MCF 10A (cell line): ENCODE data around the gene C1orf210. TPM values are rescaled to one million over a fixed set of nuclear protein-coding genes. Genes with fewer than 3 reads are reported as not detected.

Experiments
- BruUV-seq: library from RNA; stranded (reverse); fragments of 400-500 nt; replicated peaks from 2 replicates; lab custom pipeline; 2021; lab: Mats Ljungman, UMichigan
- CTCF ChIA-PET: fragments of 300-600 bp; sonication (Branson Sonifier 250); formaldehyde crosslinking; extraction: SDS; loops from one replicate; lab custom pipeline; 2021; ENCODE audit warnings: antibody characterized with exemption, inconsistent platforms; lab: Yijun Ruan, JAX
- POLR2A ChIA-PET: fragments of 300-600, 350-650 bp; sonication (Branson Sonifier 250); formaldehyde crosslinking; extraction: SDS; loops from one replicate; lab custom pipeline; 2020; ENCODE audit warnings: antibody characterized with exemption, inconsistent platforms; lab: Yijun Ruan, JAX
- DNase-seq: peaks from one replicate; pipeline ENCODE4 v3.0.0-alpha.2; 2018; ENCODE audit not compliant: unreplicated experiment
- H3K27ac Mint-ChIP-seq: one replicate; pipeline ENCODE4 v1.8.0; 2022; ENCODE audit warnings: mild to moderate bottlenecking, low read depth, mixed read lengths; ENCODE audit not compliant: unreplicated experiment
- H3K27me3 Mint-ChIP-seq: one replicate; pipeline ENCODE4 v1.8.0; 2022; ENCODE audit warnings: mixed read lengths; ENCODE audit not compliant: insufficient read depth, unreplicated experiment
- H3K36me3 Mint-ChIP-seq: one replicate; pipeline ENCODE4 v1.8.0; 2022; ENCODE audit warnings: mild to moderate bottlenecking, moderate library complexity, mixed read lengths; ENCODE audit not compliant: insufficient read depth, unreplicated experiment
- H3K4me1 Mint-ChIP-seq: one replicate; pipeline ENCODE4 v1.8.0; 2022; ENCODE audit warnings: mixed read lengths; ENCODE audit not compliant: insufficient read depth, unreplicated experiment
- H3K4me3 Mint-ChIP-seq: one replicate; pipeline ENCODE4 v1.8.0; 2022; ENCODE audit warnings: mild to moderate bottlenecking, moderate library complexity, mixed read lengths; ENCODE audit not compliant: unreplicated experiment
- H3K9me3 Mint-ChIP-seq: one replicate; pipeline ENCODE4 v1.8.0; 2022; ENCODE audit warnings: mixed read lengths; ENCODE audit not compliant: unreplicated experiment
- CTCF ChIP-seq: fragments of 200-600 bp; IDR thresholded peaks from one replicate; pipeline ENCODE4 v1.8.0; 2022; ENCODE audit warnings: antibody characterized with exemption, mild to moderate bottlenecking; ENCODE audit not compliant: unreplicated experiment
- intact Hi-C: fragments of 100-400 bp; cut with micrococcal nuclease; formaldehyde crosslinking; loops from 2 replicates; pipeline ENCODE4 v1.14.1; 2022
- total RNA-seq: library from RNA; stranded (reverse); gene quantifications from 2 replicates; pipeline ENCODE4 v1.2.3, GENCODE V29; 2022

Gene C1orf210
- total RNA-seq, 1 experiment from 2014 or later, result 1.6 TPM

DNA sequence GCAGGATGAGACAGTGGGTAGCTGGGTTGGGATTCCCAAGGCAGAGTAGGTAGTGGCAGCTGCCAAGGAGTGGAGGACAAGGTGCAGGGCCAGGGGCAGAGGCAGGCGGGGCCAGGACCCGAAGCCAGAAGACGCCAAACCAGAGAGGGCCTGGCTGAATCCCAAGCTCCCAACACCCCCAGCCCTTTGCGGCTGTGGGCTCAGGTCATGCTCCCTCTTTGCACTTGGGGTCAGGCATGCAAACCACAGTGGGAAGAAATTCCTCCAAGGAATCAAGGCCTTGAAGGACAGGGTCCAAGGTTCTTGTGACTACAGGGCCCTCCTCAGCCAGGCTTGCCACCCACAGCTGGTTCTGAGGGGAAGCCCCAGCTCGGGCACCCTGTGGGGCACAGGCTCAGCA is 6.2 kb downstream of the C1orf210 start:
- ChIA-PET CTCF (no interaction called here), POLR2A (no interaction called here)
- BruUV-seq, result no TSS peak
- Mint-ChIP-seq H3K36me3 (peaks cover 5% of the 10 kb centered on the region), H3K4me3 (no peak overlapping the region), H3K27me3 (no peaks in the 10 kb centered on the region), H3K27ac (no peak overlapping the region), H3K4me1 (no peaks in the 10 kb centered on the region), H3K9me3 (no peaks in the 10 kb centered on the region)
- no peak for DNase-seq
- intact Hi-C loops, result no loop called here
- no peak for TF ChIP-seq CTCF

GRCh38 chr1:43277116-43277876 is 8.1 kb downstream of the C1orf210 start:
- H3K27me3 Mint-ChIP-seq, result no peaks in the 10 kb centered on the region
- peaks cover 5% of the 10 kb centered on the region for H3K36me3 Mint-ChIP-seq
- BruUV-seq, result no TSS peak
- TF ChIP-seq CTCF, result no peak
- no peak overlapping the region for H3K27ac Mint-ChIP-seq
- no peaks in the 10 kb centered on the region for H3K9me3 Mint-ChIP-seq
- DNase-seq, result no peak
- no peak overlapping the region for H3K4me3 Mint-ChIP-seq
- ChIA-PET POLR2A (interaction anchor here (0.5 kb wide), 1 partner anchor 43 kb away, joined by 3 read pairs; no protein-coding TSS in a partner anchor), CTCF (interaction anchor here (1.7 kb wide), 1 partner anchor 8 kb away, joined by 5 read pairs; the partner anchor contains the start of gene C1orf210)
- no peaks in the 10 kb centered on the region for H3K4me1 Mint-ChIP-seq
- intact Hi-C loops, result no loop called here

DNA sequence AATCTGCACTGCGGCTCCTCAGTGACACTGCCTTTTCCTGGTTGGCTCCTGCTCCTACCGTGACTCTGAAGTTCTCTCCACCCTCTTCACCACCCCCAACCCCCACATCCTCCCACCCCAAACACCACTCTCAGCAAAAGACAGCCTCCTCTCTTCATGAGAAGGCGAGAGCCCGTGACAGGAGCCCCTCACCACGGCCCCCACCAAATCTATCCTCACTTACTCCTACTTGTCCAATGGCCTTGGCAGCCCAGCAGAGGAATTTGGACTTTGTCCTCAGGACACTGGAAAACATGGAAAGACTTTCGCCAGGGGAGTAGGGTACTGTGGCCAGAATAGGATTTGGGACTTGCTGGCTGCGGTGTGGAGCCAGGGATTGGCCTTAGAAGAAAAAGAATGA is 8.7 kb downstream of the C1orf210 start:
- no TSS peak for BruUV-seq
- intact Hi-C loops, result no loop called here
- Mint-ChIP-seq H3K27ac (no peak overlapping the region), H3K9me3 (no peaks in the 10 kb centered on the region), H3K36me3 (no peaks in the 10 kb centered on the region), H3K4me1 (peaks cover under 1% of the 10 kb centered on the region), H3K27me3 (peaks cover 4% of the 10 kb centered on the region), H3K4me3 (no peak overlapping the region)
- ChIA-PET CTCF (interaction anchor here (1.7 kb wide), 1 partner anchor 9 kb away, joined by 5 read pairs; the partner anchor contains the start of gene C1orf210), POLR2A (no interaction called here)
- DNase-seq, result no peak
- no peak for TF ChIP-seq CTCF

DNA sequence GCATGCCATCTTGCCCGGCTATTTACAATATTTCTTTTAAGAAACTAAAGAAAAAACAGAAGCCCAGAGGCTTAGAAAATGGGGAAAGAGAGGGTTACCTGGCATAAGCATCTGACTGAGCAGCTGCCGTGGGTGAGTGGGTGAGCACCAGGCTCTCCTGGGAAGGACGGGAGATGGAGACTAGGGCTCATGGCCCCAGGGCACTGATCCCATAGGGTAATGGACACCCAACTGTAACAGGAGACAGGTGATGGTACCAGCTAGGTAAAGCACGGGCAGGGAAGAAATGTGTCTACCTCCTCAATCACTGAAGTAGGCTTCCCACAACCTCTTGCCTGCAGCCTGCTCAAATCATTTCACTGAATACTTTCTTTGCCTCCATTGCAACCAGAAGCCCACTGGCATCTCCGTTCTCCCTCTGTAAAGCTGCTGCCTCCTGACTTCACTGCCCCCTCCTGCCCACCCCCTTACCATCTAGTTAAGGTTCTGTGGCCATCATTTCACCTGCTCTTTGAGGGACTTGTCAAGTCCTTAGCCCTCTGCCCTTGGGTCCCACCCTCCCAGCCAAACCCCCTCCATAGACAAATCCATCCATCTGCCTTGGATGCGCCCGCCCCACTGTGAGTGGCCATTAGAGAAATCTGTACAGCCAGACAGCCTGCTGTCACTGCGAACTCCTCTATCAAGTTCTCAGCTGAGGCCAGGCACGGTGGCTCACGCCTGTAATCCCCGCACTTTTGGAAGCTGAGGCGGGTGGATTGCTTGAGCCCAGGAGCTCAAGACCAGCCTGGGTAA is 9.4 kb downstream of the C1orf210 start:
- peaks cover 7% of the 10 kb centered on the region for H3K4me1 Mint-ChIP-seq
- intact Hi-C loops, result no loop called here
- ChIA-PET CTCF (interaction anchor here (1.7 kb wide), 1 partner anchor 10 kb away, joined by 5 read pairs; the partner anchor contains the start of gene C1orf210), POLR2A (no interaction called here)
- no peak for DNase-seq
- BruUV-seq, result no TSS peak
- H3K27me3 Mint-ChIP-seq, result peaks cover 10% of the 10 kb centered on the region
- H3K9me3 Mint-ChIP-seq, result no peaks in the 10 kb centered on the region
- TF ChIP-seq CTCF, result no peak
- no peaks in the 10 kb centered on the region for H3K36me3 Mint-ChIP-seq
- H3K27ac Mint-ChIP-seq, result no peak overlapping the region
- no peak overlapping the region for H3K4me3 Mint-ChIP-seq
